Uterus (tissue), 4 donors: Measurements from ENCODE around the gene RAB40A. TPM values are rescaled to one million over a fixed set of nuclear protein-coding genes. Genes with fewer than 3 reads are reported as not detected.

Experiments used
- DNase-seq, 2 donors: peaks; one replicate each; pipeline ENCODE4 v3.0.0-alpha.2; 2019 to 2020
- H3K27ac ChIP-seq, 2 donors: fragments of 200-600 bp; sonication (generic); 1 replicate in 1 of 2; 2 replicates in 1 of 2; pipeline ENCODE4 v1.5.1; 2016 to 2018
- H3K27me3 ChIP-seq, 2 donors: fragments of 200-600 bp; sonication (generic); one replicate each; pipeline ENCODE4 v1.5.1; 2018 to 2019; ENCODE audit warnings: control low read depth in 1 of 2
- H3K36me3 ChIP-seq, 2 donors: fragments of 200-600 bp; sonication (generic); one replicate each; pipeline ENCODE4 v1.5.1; 2019; ENCODE audit warnings: control low read depth in 1 of 2
- H3K4me1 ChIP-seq, 2 donors: fragments of 200-600 bp; sonication (generic); one replicate each; pipeline ENCODE4 v1.5.1; 2018 to 2019; ENCODE audit warnings: control low read depth in 1 of 2
- H3K4me3 ChIP-seq, 2 donors: fragments of 200-600 bp; sonication (generic); 1 replicate in 1 of 2; 2 replicates in 1 of 2; pipeline ENCODE4 v1.5.1; 2018 to 2019; ENCODE audit warnings: mild to moderate bottlenecking in 1 of 2
- H3K9me3 ChIP-seq, 2 donors: fragments of 200-600 bp; sonication (generic); one replicate each; pipeline ENCODE4 v1.5.1; 2019; ENCODE audit warnings: control low read depth in 1 of 2
- POLR2A ChIP-seq, 2 donors: fragments of 450-650 bp; IDR thresholded peaks; one replicate each; pipeline ENCODE4 v1.6.1; 2016; ENCODE audit warnings: antibody characterized with exemption in 2 of 2, mild to moderate bottlenecking in 1 of 2, moderate library complexity in 1 of 2
- intact Hi-C: fragments of 100-400 bp; cut with DNase I; formaldehyde crosslinking; loops from one replicate; pipeline ENCODE4 v1.15.1; 2023; ENCODE audit warnings: low total_unique reads
- total RNA-seq, 4 donors: library from RNA; depleted of rRNA in 3 of 4; stranded (reverse); fragments of >200 nt in 3 of 4; gene quantifications; one replicate each; pipeline versions ENCODE4 v1.1.0 to v1.2.4, GENCODE V29; 2014 to 2023
- TF ChIP-seq, protein P1 (sequence below), 4 experiments: fragments of 200-600 bp in 2 of 4; fragments of 450-650 bp in 2 of 4; sonication (generic) in 2 of 4; IDR thresholded peaks; one replicate each; pipeline ENCODE4 v1.5.1; 2016 to 2019; ENCODE audit warnings: antibody characterized with exemption in 4 of 4, mild to moderate bottlenecking in 2 of 4, moderate library complexity in 1 of 4
- donor health status: DM: yes; HTN: yes; CAD: no.

Gene RAB40A
- total RNA-seq, 4 donors from 2014 or later, result 0.88 to 8.7 (median 3.9) TPM

GRCh38 chrX:103540145-103540544 is 20.9 kb upstream of the RAB40A start:
- TF ChIP-seq, protein P1, sequence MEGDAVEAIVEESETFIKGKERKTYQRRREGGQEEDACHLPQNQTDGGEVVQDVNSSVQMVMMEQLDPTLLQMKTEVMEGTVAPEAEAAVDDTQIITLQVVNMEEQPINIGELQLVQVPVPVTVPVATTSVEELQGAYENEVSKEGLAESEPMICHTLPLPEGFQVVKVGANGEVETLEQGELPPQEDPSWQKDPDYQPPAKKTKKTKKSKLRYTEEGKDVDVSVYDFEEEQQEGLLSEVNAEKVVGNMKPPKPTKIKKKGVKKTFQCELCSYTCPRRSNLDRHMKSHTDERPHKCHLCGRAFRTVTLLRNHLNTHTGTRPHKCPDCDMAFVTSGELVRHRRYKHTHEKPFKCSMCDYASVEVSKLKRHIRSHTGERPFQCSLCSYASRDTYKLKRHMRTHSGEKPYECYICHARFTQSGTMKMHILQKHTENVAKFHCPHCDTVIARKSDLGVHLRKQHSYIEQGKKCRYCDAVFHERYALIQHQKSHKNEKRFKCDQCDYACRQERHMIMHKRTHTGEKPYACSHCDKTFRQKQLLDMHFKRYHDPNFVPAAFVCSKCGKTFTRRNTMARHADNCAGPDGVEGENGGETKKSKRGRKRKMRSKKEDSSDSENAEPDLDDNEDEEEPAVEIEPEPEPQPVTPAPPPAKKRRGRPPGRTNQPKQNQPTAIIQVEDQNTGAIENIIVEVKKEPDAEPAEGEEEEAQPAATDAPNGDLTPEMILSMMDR (IDR thresholded peaks at IDR 0.05), result no peak
- TF ChIP-seq POLR2A (IDR thresholded peaks at IDR 0.05), result no peak
- intact Hi-C loops, result no loop called here
- Histone ChIP-seq H3K36me3 (no peaks in the 10 kb centered on the region), H3K27me3 (peaks cover 0 to 1% of the 10 kb centered on the region in 2 donors), H3K27ac (peak overlapping the region; percentile 86 to 97), H3K9me3 (no peaks in the 10 kb centered on the region), H3K4me1 (no peaks in the 10 kb centered on the region), H3K4me3 (no peak overlapping the region)
- no peak for DNase-seq

DNA sequence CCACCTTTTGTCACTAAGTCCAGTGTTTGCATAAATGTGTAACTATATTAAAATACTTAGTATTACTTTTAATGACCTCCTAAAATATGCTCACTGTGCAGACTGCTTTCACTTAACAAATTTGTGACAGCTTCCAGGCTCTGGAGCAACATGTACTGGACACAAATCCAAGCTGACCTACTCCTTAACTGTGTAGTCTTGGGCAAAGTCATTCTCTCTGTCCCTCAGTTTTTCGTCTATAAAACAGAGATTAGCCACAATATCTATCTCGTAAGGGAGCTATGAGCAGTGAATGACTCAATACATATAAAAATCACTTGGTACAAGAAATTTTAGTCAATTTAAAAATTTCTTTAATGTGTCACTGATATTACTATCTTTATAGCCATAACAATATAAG is 20.4 kb upstream of the RAB40A start:
- H3K4me1 ChIP-seq, result no peaks in the 10 kb centered on the region
- no peak overlapping the region for H3K4me3 ChIP-seq
- peak overlapping the region; percentile 86 to 97 for H3K27ac ChIP-seq
- intact Hi-C loops, result loop anchor here (10.0 kb wide), 2 partner anchors 95 to 275 kb away; no protein-coding TSS in a partner anchor
- no peak for TF ChIP-seq POLR2A (IDR thresholded peaks at IDR 0.05)
- TF ChIP-seq, protein P1 (IDR thresholded peaks at IDR 0.05), result no peak
- DNase-seq, result peak in 1 of 2 donors; percentile 42
- H3K9me3 ChIP-seq, result no peaks in the 10 kb centered on the region
- no peaks in the 10 kb centered on the region for H3K36me3 ChIP-seq
- peaks cover 0 to 5% of the 10 kb centered on the region in 2 donors for H3K27me3 ChIP-seq

- TF ChIP-seq, protein P1 (IDR thresholded peaks at IDR 0.05), result no peak
- TF ChIP-seq POLR2A (IDR thresholded peaks at IDR 0.05), result peak; percentile 15 to 16
- Histone ChIP-seq H3K27me3 (peaks cover 0 to 11% of the 10 kb centered on the region in 2 donors), H3K9me3 (no peaks in the 10 kb centered on the region), H3K4me1 (no peaks in the 10 kb centered on the region), H3K4me3 (no peak overlapping the region), H3K36me3 (no peaks in the 10 kb centered on the region), H3K27ac (peak overlapping the region; percentile 86 to 97)
- DNase-seq, result peak in 1 of 2 donors; percentile 40
- intact Hi-C loops, result loop anchor here (10.0 kb wide), 2 partner anchors 96 to 276 kb away; no protein-coding TSS in a partner anchor
Observed at GRCh38 chrX:103538728-103539127, 19.4 kb upstream of the RAB40A start.

- H3K4me1 ChIP-seq, result no peaks in the 10 kb centered on the region
- H3K4me3 ChIP-seq, result no peak overlapping the region
- TF ChIP-seq, protein P1 (IDR thresholded peaks at IDR 0.05), result no peak
- no peak for TF ChIP-seq POLR2A (IDR thresholded peaks at IDR 0.05)
- peak overlapping the region; percentile 86 to 97 for H3K27ac ChIP-seq
- DNase-seq, result no peak
- no peaks in the 10 kb centered on the region for H3K9me3 ChIP-seq
- peaks cover 0 to 11% of the 10 kb centered on the region in 2 donors for H3K27me3 ChIP-seq
- intact Hi-C loops, result loop anchor here (10.0 kb wide), 2 partner anchors 97 to 277 kb away; no protein-coding TSS in a partner anchor
- H3K36me3 ChIP-seq, result no peaks in the 10 kb centered on the region
Observed at GRCh38 chrX:103537871-103538387, 18.6 kb upstream of the RAB40A start.

- Histone ChIP-seq H3K4me1 (no peaks in the 10 kb centered on the region), H3K36me3 (no peaks in the 10 kb centered on the region), H3K4me3 (no peak overlapping the region), H3K9me3 (no peaks in the 10 kb centered on the region), H3K27ac (peak overlapping the region; percentile 86 to 97), H3K27me3 (peaks cover 0 to 11% of the 10 kb centered on the region in 2 donors)
- TF ChIP-seq POLR2A (IDR thresholded peaks at IDR 0.05), result no peak
- TF ChIP-seq, protein P1 (IDR thresholded peaks at IDR 0.05), result no peak
- intact Hi-C loops, result loop anchor here (10.0 kb wide), 2 partner anchors 98 to 278 kb away; no protein-coding TSS in a partner anchor
- no peak for DNase-seq
Observed at GRCh38 chrX:103536732-103537131, 17.4 kb upstream of the RAB40A start.
